ENCODE measurements around the gene TUSC2. TPM values are rescaled to one million over a fixed set of nuclear protein-coding genes. Genes with fewer than 3 reads are reported as not detected.

TUSC2 gene
- 16.9 and 29.1 TPM in 2 replicates for total RNA-seq

GRCh38 chr3:50327943-50328691 is at the start of gene TUSC2:
Gene TUSC2, minus strand, starts transcription at chr3:50328223. Its CDS starts 124 bp downstream, at chr3:50328099.

GRCh38 chr3:50358911-50359759 is 31.1 kb upstream of the TUSC2 start, which contains the start of gene TMEM115:
Gene TMEM115, minus strand, starts transcription at chr3:50359521. Its CDS starts 458 bp downstream, at chr3:50359063.

GRCh38 chr3:50350527-50351322 is 22.7 kb upstream of the TUSC2 start, which contains the start of the genes CYB561D2 and NPRL2:
Gene CYB561D2, plus strand, starts transcription at chr3:50350862. Its CDS starts 572 bp downstream, at chr3:50351434.
Gene NPRL2, minus strand, starts transcription at chr3:50350775. Its CDS starts 123 bp downstream, at chr3:50350652.

GRCh38 chr3:50345586-50346234 is 17.7 kb upstream of the TUSC2 start, which contains the start of gene ZMYND10:
Gene ZMYND10, minus strand, starts transcription at chr3:50345732. Its CDS starts 153 bp downstream, at chr3:50345579.

DNA sequence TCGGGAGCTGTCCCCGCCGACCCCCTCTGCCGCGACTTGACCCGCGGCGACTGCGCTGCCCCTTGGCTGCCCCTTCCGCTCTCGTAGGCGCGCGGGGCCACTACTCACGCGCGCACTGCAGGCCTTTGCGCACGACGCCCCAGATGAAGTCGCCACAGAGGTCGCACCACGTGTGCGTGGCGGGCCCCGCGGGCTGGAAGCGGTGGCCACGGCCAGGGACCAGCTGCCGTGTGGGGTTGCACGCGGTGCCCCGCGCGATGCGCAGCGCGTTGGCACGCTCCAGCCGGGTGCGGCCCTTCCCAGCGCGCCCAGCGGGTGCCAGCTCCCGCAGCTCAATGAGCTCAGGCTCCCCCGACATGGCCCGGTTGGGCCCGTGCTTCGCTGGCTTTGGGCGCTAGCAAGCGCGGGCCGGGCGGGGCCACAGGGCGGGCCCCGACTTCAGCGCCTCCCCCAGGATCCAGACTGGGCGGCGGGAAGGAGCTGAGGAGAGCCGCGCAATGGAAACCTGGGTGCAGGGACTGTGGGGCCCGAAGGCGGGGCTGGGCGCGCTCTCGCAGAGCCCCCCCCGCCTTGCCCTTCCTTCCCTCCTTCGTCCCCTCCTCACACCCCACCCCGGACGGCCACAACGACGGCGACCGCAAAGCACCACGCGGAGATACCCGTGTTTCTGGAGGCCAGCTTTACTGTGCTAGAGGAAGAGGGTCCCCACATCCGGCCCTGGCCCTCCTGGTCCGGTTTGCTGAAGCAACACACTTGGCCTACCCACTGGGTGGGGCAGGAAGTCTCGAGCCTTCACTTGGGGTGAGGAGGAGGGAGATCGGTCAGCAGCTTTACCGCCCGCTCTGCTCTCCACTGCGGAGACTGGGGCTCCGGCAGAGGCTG is 12.7 kb upstream of the TUSC2 start, which contains the start of gene RASSF1:
Gene RASSF1 (minus strand): TSS at position 389 of the 882 bp plus-strand sequence. CDS start 31 bp downstream, at position 358.

GRCh38 chr3:50322386-50323091 is 5.5 kb downstream of the TUSC2 start, which contains the start of gene HYAL2:
Gene HYAL2, minus strand, starts transcription at chr3:50322745. Its CDS starts 2,256 bp downstream, at chr3:50320489.

GRCh38 chr3:50303013-50303815 is 24.8 kb downstream of the TUSC2 start, which contains the start of gene HYAL1:
Gene HYAL1, minus strand, starts transcription at chr3:50303574. Its CDS starts 618 bp downstream, at chr3:50302956.

GRCh38 chr3:50298836-50299637 is 29.0 kb downstream of the TUSC2 start, which contains the start of the genes HYAL3 and NAA80:
Gene HYAL3, minus strand, starts transcription at chr3:50299405. Its CDS starts 3,803 bp downstream, at chr3:50295602.
Gene NAA80, minus strand, starts transcription at chr3:50299405. Its CDS starts 1,942 bp downstream, at chr3:50297463.

GRCh38 chr3:50292159-50293078 is 35.6 kb downstream of the TUSC2 start, which contains the start of gene IFRD2:
Gene IFRD2, minus strand, starts transcription at chr3:50292429. Its CDS starts 155 bp downstream, at chr3:50292274.

DNA sequence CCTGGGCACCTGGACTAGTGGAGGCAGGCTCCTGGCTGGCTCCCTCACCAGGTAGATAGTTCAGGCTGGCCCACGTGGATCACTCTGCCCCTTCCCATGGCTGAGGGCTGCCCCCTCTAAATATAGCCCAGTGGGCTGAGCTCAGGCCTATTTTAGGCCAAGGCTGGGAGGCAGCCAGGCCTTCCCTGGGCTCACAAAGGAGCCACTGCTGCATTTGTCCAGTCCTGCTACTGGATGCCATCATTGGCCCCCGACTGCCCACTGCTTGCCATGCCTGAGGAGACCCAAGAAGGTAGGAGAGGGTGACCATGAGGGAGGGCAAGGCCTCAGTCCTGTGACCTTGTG is 49.2 kb downstream of the TUSC2 start, which contains the start of gene LSMEM2:
Gene LSMEM2 (plus strand): TSS at position 208 of the 345 bp plus-strand sequence. CDS start 27 bp downstream, at position 235.

Other genes with a start within 250 kb of the TUSC2 start
- 166 and 212 TPM in 2 replicates for gene RBM5, start 239.3 kb downstream of the TUSC2 start, total RNA-seq
- 10.4 and 13.7 TPM in 2 replicates for gene SEMA3F, start 172.9 kb downstream of the TUSC2 start, total RNA-seq
- not detected in 2 replicates for gene GNAT1, start 136.6 kb downstream of the TUSC2 start, total RNA-seq
- not detected in 2 replicates for gene SLC38A3, start 123.0 kb downstream of the TUSC2 start, total RNA-seq
- 188 and 261 TPM in 2 replicates for gene GNAI2, start 92.0 kb downstream of the TUSC2 start, total RNA-seq
- gene SEMA3B, start 59.1 kb downstream of the TUSC2 start, total RNA-seq: 11.8 and 14.9 TPM in 2 replicates
- gene LSMEM2, start 49.1 kb downstream of the TUSC2 start, total RNA-seq: not detected in 2 replicates
- gene IFRD2, start 35.8 kb downstream of the TUSC2 start, total RNA-seq: 40.0 and 71.8 TPM in 2 replicates
- gene HYAL3, start 28.8 kb downstream of the TUSC2 start, total RNA-seq: 5.9 and 12.1 TPM in 2 replicates
- gene NAA80, start 28.8 kb downstream of the TUSC2 start, total RNA-seq: 13.7 and 16.9 TPM in 2 replicates
- gene HYAL1, start 24.6 kb downstream of the TUSC2 start, total RNA-seq: 2.4 and 4.2 TPM in 2 replicates
- gene HYAL2, start 5.5 kb downstream of the TUSC2 start, total RNA-seq: 89.9 and 110 TPM in 2 replicates
- 13.9 and 22.4 TPM in 2 replicates for gene RASSF1, start 12.6 kb upstream of the TUSC2 start, total RNA-seq
- gene ZMYND10, start 17.5 kb upstream of the TUSC2 start, total RNA-seq: 0.33 and 1.6 TPM in 2 replicates
- gene NPRL2, start 22.6 kb upstream of the TUSC2 start, total RNA-seq: 29.1 and 38.5 TPM in 2 replicates
- gene CYB561D2, start 22.6 kb upstream of the TUSC2 start, total RNA-seq: 31.0 and 32.9 TPM in 2 replicates
- gene TMEM115, start 31.3 kb upstream of the TUSC2 start, total RNA-seq: 66.7 and 76.6 TPM in 2 replicates
- gene CACNA2D2, start 175.4 kb upstream of the TUSC2 start, total RNA-seq: 0.39 TPM in 1 of 2 replicates, not detected in the other
- 4.3 and 7.4 TPM in 2 replicates for gene C3orf18, start 239.5 kb upstream of the TUSC2 start, total RNA-seq
- gene HEMK1, start 241.3 kb upstream of the TUSC2 start, total RNA-seq: 13.0 and 16.1 TPM in 2 replicates

All from placental epithelial cell (primary cell).